Liver (tissue), 9 donors: ENCODE results near the gene MYOZ2. TPM values are rescaled to one million over a fixed set of nuclear protein-coding genes. Genes with fewer than 3 reads are reported as not detected.

Source experiments
- DNase-seq: peaks from one replicate; pipeline ENCODE4 v3.0.0-alpha.2; 2017; ENCODE audit warnings: low spot score
- H3K27ac ChIP-seq, 2 donors: one replicate each; pipeline ENCODE4 v1.7.0; 2013; ENCODE audit warnings: inconsistent platforms in 2 of 2, low read length in 2 of 2, control low read depth in 1 of 2, low read depth in 1 of 2, mild to moderate bottlenecking in 1 of 2
- H3K27me3 ChIP-seq, 4 donors: one replicate each; pipeline versions ENCODE4 v1.6.1 to v1.7.0; 2013; ENCODE audit warnings: low read length in 3 of 4, inconsistent platforms in 1 of 4, mild to moderate bottlenecking in 1 of 4, moderate library complexity in 1 of 4; ENCODE audit not compliant: control insufficient read depth in 4 of 4, insufficient read depth in 4 of 4
- H3K36me3 ChIP-seq, 4 donors: one replicate each; pipeline versions ENCODE4 v1.6.1 to v1.7.0; 2013; ENCODE audit warnings: low read length in 3 of 4, mild to moderate bottlenecking in 3 of 4, low read depth in 1 of 4, moderate library complexity in 1 of 4; ENCODE audit not compliant: control insufficient read depth in 4 of 4, insufficient read depth in 3 of 4
- H3K4me1 ChIP-seq, 4 donors: one replicate each; pipeline versions ENCODE4 v1.6.1 to v1.7.0; 2013; ENCODE audit warnings: low read length in 3 of 4, mild to moderate bottlenecking in 3 of 4, moderate library complexity in 1 of 4; ENCODE audit not compliant: control insufficient read depth in 4 of 4, insufficient read depth in 4 of 4
- H3K4me3 ChIP-seq, 3 donors: one replicate each; pipeline versions ENCODE4 v1.6.1 to v1.7.0; 2013; ENCODE audit warnings: low read length in 3 of 3, control low read depth in 1 of 3, low read depth in 1 of 3, mild to moderate bottlenecking in 1 of 3
- H3K9ac ChIP-seq, 2 donors: one replicate each; pipeline ENCODE4 v1.7.0; 2013; ENCODE audit warnings: low read length in 2 of 2, mild to moderate bottlenecking in 2 of 2, moderate library complexity in 2 of 2, control low read depth in 1 of 2, low read depth in 1 of 2
- H3K9me3 ChIP-seq, 4 donors: one replicate each; pipeline versions ENCODE4 v1.6.1 to v1.7.0; 2013; ENCODE audit warnings: low read length in 3 of 4; ENCODE audit not compliant: control insufficient read depth in 4 of 4
- ATF3 ChIP-seq: IDR thresholded peaks from 2 replicates; pipeline ENCODE4 v1.6.1; 2016; ENCODE audit warnings: antibody characterized with exemption
- EGR1 ChIP-seq, 2 donors: IDR thresholded peaks; 2 replicates each; pipeline ENCODE4 v1.6.1; 2016 to 2018; ENCODE audit warnings: antibody characterized with exemption in 2 of 2, low read depth in 2 of 2
- FOXA1 ChIP-seq: IDR thresholded peaks from 2 replicates; pipeline ENCODE4 v1.6.1; 2016; ENCODE audit warnings: antibody characterized with exemption
- FOXA2 ChIP-seq: IDR thresholded peaks from 2 replicates; pipeline ENCODE4 v1.6.1; 2016; ENCODE audit warnings: antibody characterized with exemption
- GABPA ChIP-seq, 2 donors: IDR thresholded peaks in 1 of 2; conservative IDR thresholded peaks in 1 of 2; 2 replicates each; pipeline ENCODE4 v1.6.1; 2016; ENCODE audit warnings: antibody characterized with exemption in 2 of 2, mild to moderate bottlenecking in 1 of 2, moderate library complexity in 1 of 2
- HNF4A ChIP-seq, 2 donors: conservative IDR thresholded peaks; 2 replicates each; pipeline ENCODE4 v1.6.1; 2016; ENCODE audit warnings: antibody characterized with exemption in 2 of 2, mild to moderate bottlenecking in 2 of 2
- HNF4G ChIP-seq: IDR thresholded peaks from 2 replicates; pipeline ENCODE4 v1.6.1; 2016; ENCODE audit warnings: antibody characterized with exemption
- JUND ChIP-seq, 2 donors: IDR thresholded peaks; 2 replicates each; pipeline ENCODE4 v1.6.1; 2016; ENCODE audit warnings: antibody characterized with exemption in 2 of 2
- MAX ChIP-seq: IDR thresholded peaks from 2 replicates; pipeline ENCODE4 v1.6.1; 2016; ENCODE audit warnings: antibody characterized with exemption
- NR2F2 ChIP-seq: IDR thresholded peaks from 2 replicates; pipeline ENCODE4 v1.6.1; 2016; ENCODE audit warnings: antibody characterized with exemption
- RAD21 ChIP-seq, 2 donors: IDR thresholded peaks; 2 replicates each; pipeline ENCODE4 v1.6.1; 2016; ENCODE audit warnings: antibody characterized with exemption in 2 of 2, mild to moderate bottlenecking in 2 of 2
- RXRA ChIP-seq, 2 donors: IDR thresholded peaks; 2 replicates each; pipeline ENCODE4 v1.6.1; 2017 to 2018; ENCODE audit warnings: antibody characterized with exemption in 2 of 2, mild to moderate bottlenecking in 1 of 2
- SP1 ChIP-seq: IDR thresholded peaks from 2 replicates; pipeline ENCODE4 v1.6.1; 2018; ENCODE audit warnings: antibody characterized with exemption, mild to moderate bottlenecking
- TAF1 ChIP-seq: conservative IDR thresholded peaks from 2 replicates; pipeline ENCODE4 v1.6.1; 2016; ENCODE audit warnings: antibody characterized with exemption, mild to moderate bottlenecking
- YY1 ChIP-seq: IDR thresholded peaks from 2 replicates; pipeline ENCODE4 v1.6.1; 2016; ENCODE audit warnings: antibody characterized with exemption, mild to moderate bottlenecking
- ZBTB33 ChIP-seq: IDR thresholded peaks from 2 replicates; pipeline ENCODE4 v1.6.1; 2016; ENCODE audit warnings: antibody characterized with exemption
- WGBS: extraction: QIAGEN DNeasy Blood & Tissue Kit; methylation state at CpG from one replicate; pipeline ENCODE4 v1.1.7; 2013; 5-methylcytosine and 5-hydroxymethylcytosine counted together
- polyA plus RNA-seq, 2 donors: library from polyadenylated mRNA; stranded (reverse) in 1 of 2; unstranded in 1 of 2; fragments of 200-250 nt in 1 of 2; fragments of >200 nt in 1 of 2; fragmentation: Nextera tagmentation in 1 of 2; extraction: Ambion mirVana in 1 of 2; gene quantifications; one replicate each; pipeline versions ENCODE4 v1.2.1 to v1.2.3, GENCODE V29; 2013 to 2015
- total RNA-seq, 2 donors: library from RNA; depleted of rRNA; stranded (reverse); fragments of >200 nt; gene quantifications; one replicate each; pipeline ENCODE4 v1.2.3, GENCODE V29; 2014
- TF ChIP-seq, protein P1 (sequence below): IDR thresholded peaks from 2 replicates; pipeline ENCODE4 v1.6.1; 2016; ENCODE audit warnings: antibody characterized with exemption, mild to moderate bottlenecking
- TF ChIP-seq, protein P2 (sequence below): fragments of 150-350 bp; IDR thresholded peaks from 2 replicates; pipeline ENCODE4 v1.5.1; 2017; ENCODE audit warnings: improper control_type of control experiment, low read depth, low read length; ENCODE audit not compliant: missing input control
- donor health status: healthy.
- donor health status: healthy.
- donor health status: healthy.
- donor health status: healthy.
- donor health status: healthy.

Gene MYOZ2
- total and polyA plus RNA-seq, 4 donors: 0.03 to 0.08 TPM; not detected in 2

- H3K27ac ChIP-seq: no peak overlapping the region
- H3K4me3 ChIP-seq: no peak overlapping the region
- peaks cover 0 to under 1% (median 0%) of the 10 kb centered on the region in 4 donors for H3K27me3 ChIP-seq
- 62% methylated on average over 1 of the region's 1 CpG for WGBS
- no peaks in the 10 kb centered on the region for H3K4me1 ChIP-seq
- DNase-seq: no peak
- H3K9ac ChIP-seq: no peak overlapping the region
- no peak for TF ChIP-seq NR2F2
- TF ChIP-seq SP1: no peak
- TF ChIP-seq RXRA (IDR thresholded peaks at IDR 0.05): no peak
- TF ChIP-seq RAD21 (IDR thresholded peaks at IDR 0.05): no peak
- TF ChIP-seq JUND (IDR thresholded peaks at IDR 0.05): no peak
- TF ChIP-seq HNF4A (conservative IDR thresholded peaks at IDR 0.05): no peak
- TF ChIP-seq TAF1: no peak
- TF ChIP-seq FOXA1: no peak
- TF ChIP-seq, protein P1, sequence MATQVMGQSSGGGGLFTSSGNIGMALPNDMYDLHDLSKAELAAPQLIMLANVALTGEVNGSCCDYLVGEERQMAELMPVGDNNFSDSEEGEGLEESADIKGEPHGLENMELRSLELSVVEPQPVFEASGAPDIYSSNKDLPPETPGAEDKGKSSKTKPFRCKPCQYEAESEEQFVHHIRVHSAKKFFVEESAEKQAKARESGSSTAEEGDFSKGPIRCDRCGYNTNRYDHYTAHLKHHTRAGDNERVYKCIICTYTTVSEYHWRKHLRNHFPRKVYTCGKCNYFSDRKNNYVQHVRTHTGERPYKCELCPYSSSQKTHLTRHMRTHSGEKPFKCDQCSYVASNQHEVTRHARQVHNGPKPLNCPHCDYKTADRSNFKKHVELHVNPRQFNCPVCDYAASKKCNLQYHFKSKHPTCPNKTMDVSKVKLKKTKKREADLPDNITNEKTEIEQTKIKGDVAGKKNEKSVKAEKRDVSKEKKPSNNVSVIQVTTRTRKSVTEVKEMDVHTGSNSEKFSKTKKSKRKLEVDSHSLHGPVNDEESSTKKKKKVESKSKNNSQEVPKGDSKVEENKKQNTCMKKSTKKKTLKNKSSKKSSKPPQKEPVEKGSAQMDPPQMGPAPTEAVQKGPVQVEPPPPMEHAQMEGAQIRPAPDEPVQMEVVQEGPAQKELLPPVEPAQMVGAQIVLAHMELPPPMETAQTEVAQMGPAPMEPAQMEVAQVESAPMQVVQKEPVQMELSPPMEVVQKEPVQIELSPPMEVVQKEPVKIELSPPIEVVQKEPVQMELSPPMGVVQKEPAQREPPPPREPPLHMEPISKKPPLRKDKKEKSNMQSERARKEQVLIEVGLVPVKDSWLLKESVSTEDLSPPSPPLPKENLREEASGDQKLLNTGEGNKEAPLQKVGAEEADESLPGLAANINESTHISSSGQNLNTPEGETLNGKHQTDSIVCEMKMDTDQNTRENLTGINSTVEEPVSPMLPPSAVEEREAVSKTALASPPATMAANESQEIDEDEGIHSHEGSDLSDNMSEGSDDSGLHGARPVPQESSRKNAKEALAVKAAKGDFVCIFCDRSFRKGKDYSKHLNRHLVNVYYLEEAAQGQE: no peak
- TF ChIP-seq, protein P2, sequence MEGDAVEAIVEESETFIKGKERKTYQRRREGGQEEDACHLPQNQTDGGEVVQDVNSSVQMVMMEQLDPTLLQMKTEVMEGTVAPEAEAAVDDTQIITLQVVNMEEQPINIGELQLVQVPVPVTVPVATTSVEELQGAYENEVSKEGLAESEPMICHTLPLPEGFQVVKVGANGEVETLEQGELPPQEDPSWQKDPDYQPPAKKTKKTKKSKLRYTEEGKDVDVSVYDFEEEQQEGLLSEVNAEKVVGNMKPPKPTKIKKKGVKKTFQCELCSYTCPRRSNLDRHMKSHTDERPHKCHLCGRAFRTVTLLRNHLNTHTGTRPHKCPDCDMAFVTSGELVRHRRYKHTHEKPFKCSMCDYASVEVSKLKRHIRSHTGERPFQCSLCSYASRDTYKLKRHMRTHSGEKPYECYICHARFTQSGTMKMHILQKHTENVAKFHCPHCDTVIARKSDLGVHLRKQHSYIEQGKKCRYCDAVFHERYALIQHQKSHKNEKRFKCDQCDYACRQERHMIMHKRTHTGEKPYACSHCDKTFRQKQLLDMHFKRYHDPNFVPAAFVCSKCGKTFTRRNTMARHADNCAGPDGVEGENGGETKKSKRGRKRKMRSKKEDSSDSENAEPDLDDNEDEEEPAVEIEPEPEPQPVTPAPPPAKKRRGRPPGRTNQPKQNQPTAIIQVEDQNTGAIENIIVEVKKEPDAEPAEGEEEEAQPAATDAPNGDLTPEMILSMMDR: no peak
- no peak for TF ChIP-seq FOXA2
- no peak for TF ChIP-seq YY1
- TF ChIP-seq GABPA (IDR thresholded peaks at IDR 0.05 in 1 of 2, conservative IDR thresholded peaks at IDR 0.05 in 1 of 2): no peak
- no peak for TF ChIP-seq ATF3
- no peak for TF ChIP-seq MAX
- no peak for TF ChIP-seq ZBTB33
- TF ChIP-seq HNF4G: no peak
- no peak for TF ChIP-seq EGR1 (IDR thresholded peaks at IDR 0.05; ENCODE audit: low read depth in 2 of 2)
- no peaks in the 10 kb centered on the region for H3K36me3 ChIP-seq
- H3K9me3 ChIP-seq: no peaks in the 10 kb centered on the region
Measured at GRCh38 chr4:119179011-119179410, 43.4 kb downstream of the MYOZ2 start.
